Dedifferentiated amniotic fluid mesenchymal stem cell (primary cell): ENCODE results near the gene TFB1M.
"Not testable (repeated sequence)": the region's sequence is repeated elsewhere in the genome, so short reads cannot be mapped to it uniquely, and the experiment has no call there.

Experiments
- DNase-seq: peaks from one replicate; pipeline ENCODE4 v3.0.0-alpha.2; 2016; ENCODE audit errors: extremely low spot score

TFB1M gene

DNA sequence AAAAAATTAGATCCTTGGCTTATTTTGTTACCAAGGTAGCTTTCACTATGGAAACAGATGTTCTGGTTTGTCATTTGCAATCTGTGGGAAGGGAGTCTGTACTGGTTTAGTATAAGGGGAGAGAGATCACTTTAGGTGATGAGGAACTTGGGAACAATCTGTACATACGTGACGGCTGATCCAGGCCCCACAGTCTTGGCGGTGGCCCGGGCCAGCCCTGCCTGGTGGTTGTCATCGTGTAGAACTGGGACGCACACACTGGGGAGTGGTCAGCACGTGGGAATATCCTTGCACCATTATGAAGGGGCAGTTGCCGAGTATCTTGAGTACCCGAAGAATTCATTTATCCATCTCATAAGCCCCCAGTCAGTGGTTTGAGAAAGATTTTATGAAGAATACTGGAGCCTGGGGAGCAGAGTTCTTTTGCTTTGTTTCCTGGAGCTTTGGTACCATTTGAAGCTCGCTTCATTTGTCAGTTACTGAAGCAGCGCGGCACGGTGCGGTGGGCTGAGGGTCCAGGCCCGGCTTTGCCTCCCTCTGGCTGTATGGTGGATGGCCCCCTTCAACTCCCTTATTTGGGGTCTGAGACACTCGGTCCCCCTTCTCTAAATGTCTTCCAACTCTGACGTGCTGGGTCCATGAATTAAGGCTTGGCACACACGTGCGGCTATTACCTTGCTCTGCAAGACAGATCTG is 73.2 kb downstream of the TFB1M start:
- no peak for DNase-seq

DNA sequence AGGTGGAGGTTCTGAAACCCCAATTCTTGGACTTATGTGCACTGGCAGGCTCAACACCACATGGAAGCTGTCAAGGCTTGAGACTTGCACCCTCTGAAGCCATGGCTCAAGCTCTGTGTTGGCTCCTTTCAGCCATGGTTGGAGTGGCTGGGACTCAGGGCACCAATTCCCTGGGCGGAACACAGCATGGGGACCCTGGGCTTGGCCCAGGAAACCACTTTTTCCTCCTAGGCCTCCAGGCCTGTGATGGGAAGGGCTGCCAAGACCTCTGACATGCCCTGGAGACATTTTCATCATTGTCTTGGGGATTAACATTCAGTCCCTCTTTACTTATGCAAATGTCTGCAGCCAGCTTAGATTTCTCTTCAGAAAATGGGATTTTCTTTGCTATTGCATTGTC is 76.7 kb downstream of the TFB1M start:
- no peak for DNase-seq

DNA sequence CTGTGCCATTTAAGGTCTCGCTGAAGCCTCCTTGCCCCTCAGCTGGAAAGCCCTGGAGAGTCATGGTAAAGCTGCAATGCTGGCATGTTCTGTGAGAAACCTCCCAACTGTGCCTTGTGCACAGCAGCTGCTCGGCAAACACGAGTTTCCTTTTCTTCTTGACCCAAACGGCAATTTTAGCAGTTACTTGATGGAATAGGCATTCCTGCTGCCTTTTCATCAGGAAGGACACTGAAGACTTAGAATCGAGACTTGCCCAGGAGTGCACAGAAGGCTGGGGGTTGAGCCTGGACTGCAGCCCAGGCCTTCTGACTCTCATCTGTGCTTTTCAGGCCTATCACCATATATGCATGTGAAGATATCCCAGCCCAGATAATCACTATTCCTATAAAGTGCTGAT is 79.2 kb downstream of the TFB1M start:
- DNase-seq: no peak

DNA sequence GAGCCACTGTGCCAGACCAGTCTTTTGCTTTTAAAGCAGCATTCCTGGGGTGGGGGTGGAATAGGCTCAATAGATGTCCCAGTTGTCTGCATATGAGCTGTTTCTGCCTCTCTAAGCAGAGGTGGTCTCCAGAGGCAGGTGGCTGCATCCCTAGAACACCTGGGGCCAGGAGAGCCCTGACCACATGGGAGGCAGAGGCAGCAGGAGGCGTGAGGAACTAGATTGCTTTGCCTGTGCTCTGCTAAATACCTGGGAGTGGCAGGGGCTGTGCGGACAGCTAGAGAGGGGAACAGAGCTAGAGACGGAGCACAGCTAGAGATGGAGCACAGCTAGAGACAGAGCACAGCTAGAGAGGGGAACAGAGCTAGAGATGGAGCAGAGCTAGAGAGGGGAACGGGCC is 79.6 kb downstream of the TFB1M start:
- no peak for DNase-seq

DNA sequence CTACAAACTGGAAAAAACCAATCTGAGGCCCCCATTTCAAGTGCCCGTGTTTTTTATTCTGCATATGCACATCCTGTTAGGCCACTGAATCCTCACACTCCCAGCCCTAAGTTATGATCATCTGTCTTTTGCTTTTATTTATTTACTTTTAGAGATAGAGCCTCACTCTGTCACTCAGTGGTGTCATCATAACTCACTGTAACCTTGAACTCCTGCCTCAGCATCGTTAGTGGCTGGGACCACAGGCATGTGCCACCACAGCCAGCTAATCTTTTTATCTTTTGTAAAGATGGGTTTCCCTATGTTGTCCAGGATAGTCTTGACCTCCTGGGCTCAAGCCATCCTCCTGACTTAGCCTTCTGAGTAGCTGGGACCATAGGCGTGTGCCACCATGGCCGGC is 80.1 kb downstream of the TFB1M start:
- DNase-seq: no peak

DNA sequence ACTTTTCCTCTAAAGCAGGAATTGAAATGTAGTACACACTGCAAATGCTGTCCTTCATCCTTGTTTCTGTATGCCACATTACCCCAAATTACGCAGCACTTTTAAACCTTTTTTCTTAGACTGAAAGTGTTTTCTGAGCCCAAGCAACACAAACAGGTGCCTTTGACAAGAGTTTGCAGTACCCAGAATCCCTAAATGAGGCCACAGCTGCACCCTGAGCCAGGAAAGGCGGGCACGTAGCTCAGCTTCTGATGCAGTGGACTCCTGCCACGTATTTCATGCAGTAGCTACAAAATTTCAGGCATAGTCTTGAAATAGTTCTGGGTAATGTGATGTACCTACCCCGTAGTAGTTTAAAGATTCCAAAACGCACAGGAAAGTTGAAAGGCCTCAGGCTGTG is 81.4 kb downstream of the TFB1M start:
- DNase-seq: no peak

DNA sequence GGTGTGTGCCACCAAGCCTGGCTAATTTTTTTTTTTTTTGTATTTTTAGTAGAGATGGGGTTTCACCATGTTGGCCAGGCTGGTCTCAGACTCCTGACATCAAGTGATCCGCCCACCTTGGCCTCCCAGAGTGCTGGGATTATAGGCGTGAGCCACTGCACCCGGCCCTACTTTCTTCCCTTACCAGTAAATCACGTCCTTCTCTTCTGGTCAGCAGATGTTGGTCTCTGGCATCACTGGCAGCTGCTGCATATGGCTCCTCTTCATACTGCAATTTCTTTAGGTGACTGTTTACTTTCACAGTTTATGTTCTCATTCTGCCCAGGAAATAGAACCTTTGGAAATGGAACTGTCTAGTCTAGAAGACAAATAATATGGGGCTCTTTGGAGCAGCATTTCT is 83.3 kb downstream of the TFB1M start:
- not testable (repeated sequence) for DNase-seq

DNA sequence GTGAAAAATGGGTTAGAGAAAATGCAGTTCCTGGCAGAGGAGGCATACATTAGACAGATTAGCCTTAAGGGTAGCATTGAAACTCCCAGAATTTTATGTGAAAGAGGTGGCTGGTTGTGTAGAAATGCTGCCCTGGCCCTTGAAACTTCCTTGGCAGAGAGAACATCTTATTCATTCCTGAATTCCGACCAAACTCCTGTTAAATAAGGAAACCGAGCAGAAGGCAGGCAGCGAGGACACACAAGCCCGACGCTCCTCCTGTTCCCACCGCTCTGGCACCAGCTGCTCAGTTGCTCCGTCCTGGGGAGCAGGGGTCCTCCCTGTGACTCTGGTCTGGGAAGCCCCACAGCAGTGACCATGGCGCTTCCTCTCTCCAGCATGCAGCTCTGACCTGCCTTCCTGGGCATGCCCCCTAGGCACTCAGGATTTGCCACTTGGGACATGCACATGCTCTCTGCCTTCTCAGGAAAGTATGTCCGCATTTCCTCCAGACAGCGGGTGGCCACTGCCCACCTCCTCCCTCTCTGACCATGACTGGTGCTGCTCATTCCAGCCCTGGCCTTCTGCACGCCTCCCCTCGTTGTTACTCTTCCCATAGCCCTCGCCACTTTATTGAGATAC is 85.6 kb downstream of the TFB1M start:
- DNase-seq: no peak

DNA sequence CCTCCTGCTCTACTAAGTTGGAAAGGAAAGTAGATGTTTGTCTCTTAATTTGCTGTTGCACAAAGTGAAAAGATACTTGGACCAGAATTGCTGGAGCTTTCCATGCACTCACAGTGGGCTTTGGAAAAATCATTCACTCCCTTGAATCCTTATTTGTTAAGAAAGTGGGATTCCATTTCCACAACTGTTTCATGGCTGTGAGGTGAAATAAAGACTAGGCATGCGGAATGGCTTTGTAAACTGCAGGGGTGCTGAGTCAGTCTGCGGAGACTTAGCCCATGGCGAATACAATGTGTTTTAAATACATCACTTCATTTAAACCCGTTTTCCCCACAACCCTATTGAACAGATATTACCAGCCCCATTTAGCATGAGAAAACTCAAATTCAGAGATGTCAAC is 87.2 kb downstream of the TFB1M start:
- no peak for DNase-seq

DNA sequence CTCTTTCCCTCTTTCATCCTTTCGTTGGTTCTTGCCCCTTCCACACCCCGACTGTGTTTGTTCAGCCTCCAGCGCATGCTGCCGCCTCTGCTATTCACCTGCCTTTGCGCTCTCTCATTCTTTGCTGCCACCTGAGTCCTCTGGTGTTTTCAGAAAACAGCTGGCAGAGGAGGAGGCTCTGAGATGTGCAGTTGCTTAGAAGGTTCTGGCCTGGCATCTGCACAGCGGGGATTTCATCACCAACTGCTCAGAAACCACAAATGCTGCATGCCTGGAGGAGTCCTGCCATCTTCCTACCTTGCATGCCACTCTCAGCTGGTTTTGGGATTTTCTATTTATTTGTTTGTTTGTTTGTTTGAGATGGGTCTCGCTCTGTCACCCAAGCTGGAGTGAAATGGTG is 89.7 kb downstream of the TFB1M start:
- no peak for DNase-seq

DNA sequence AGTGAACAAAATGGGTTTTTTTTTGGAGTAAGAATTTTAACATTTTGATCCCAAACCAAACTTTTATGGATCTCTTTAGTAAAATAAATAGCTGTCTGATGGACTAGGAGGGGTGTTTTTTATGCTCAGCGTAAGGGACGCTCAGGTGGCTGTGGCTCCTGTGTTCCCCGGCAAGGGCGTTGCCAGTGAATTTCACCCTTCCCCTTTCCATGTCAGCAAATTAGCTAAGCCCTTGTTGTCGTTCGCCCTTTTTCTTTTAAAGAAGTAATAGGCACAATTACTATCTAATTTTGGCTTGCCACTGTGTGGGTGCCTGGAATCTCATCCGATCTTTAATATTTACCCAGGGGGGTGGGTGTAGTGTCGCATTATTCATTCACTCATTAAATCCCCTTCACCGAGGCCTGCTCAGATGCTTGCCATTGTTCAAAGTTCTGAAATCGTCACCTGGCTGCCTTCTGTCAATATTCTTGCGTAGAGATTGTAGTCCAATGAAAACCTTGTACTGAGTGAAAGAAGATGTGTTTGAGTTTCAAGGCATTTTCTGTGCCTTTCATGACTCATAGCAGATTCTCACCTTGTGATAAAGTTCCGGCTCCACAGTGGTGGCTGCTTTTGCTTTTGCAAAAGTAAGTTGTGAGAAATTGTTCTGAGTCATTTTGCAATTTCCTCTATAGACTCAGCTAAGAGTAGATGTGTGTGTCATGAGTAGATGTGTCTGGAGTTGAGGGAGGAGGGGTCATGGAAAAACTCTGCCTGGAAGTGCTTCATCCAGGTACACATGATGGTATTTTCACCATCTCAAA is 90.4 kb downstream of the TFB1M start:
- DNase-seq: peak; percentile 26

DNA sequence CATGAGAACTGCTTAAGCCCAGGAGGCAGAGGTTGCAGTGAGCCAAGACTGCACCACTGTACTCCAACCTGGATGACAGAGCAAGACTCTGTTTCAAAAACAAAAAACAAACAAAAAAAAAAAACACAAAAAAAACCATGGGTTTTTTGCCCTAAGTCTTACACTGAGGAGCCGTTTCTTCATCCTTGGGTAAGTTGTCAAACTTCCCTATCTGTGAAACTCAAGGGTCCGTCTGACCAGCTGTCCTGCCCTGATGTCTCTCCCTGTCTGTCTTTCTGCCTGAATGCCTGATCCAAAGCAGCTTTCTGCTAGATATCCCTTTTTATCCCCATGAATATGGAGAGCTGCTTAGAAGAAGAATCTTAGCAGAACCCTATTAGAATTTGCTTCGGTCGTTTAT is 91.8 kb downstream of the TFB1M start:
- DNase-seq: no peak

DNA sequence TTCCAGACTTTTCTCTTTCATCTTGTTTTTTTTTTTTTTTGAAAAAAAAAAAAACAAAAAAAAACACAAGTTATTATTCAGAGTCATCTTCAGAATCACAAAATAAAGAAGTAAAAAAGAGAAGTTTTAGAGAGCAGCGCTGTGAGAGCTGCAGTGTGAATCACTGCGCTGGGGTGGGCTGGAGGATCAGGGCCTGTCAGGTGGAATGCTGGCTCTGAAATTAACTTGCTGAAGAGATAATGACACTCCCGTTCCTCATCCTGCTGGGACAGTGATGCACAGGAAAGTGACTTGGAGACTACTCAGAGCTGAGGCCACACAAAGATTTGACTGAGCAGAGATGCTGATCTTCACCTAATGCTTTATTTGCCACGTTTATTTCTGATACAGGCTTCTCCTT is 93.2 kb downstream of the TFB1M start:
- DNase-seq: no peak

DNA sequence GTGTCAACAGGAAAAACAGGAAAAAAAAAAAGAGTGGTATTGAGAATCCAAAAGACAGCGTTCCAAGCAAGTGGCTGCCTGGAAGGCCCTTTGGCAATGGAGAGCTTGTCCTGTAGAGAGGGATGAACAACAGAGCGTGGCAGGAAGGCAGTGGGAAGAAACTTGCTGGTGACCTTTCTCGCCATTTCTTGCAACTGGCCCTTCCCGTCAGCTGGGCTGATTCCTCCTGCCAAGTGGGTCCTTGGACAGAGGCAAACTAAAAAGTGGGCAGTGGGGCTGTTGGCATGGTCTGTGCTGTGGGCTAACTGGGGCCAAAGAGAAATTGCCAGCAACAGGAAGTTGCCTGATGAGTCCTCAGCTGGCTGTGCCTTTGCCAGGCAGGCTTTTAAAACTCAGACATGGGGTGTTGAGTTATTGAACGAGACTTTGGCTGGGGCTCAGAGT is 94.4 kb downstream of the TFB1M start:
- no peak for DNase-seq

DNA sequence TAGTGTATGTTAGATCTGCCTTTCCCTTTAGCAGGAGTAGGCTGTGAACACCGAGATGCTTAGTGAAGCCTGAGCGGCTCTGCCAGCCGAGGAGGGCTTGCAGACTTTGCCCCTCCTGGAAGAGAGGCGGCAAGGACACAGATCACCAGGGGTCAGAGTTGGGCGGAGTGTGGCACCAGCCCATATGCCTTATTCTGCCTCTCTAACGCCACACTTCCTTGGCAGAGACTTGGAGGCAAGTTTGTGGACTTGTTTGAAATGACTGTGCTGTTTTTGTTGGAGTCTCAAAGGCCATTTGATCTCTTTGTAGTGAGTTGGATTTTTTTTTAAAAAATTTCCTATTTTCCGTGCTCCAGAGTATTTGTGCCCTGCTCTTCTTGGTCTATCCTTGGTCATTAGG is 95.0 kb downstream of the TFB1M start:
- no peak for DNase-seq

DNA sequence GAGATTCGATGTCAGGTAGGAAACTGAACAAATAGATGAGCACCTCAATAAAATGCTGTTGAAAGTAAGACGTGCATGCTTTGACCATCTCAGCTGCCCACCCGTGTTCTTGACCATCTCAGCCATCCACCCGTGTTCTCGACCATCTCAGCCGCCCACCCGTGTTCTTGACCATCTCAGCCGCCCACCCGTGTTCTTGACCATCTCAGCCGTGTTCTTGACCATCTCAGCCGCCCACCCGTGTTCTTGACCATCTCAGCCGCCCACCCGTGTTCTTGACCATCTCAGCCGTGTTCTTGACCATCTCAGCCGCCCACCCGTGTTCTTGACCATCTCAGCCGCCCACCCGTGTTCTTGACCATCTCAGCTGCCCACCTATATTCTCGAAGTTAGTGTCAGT is 95.6 kb downstream of the TFB1M start:
- DNase-seq: not testable (repeated sequence)

DNA sequence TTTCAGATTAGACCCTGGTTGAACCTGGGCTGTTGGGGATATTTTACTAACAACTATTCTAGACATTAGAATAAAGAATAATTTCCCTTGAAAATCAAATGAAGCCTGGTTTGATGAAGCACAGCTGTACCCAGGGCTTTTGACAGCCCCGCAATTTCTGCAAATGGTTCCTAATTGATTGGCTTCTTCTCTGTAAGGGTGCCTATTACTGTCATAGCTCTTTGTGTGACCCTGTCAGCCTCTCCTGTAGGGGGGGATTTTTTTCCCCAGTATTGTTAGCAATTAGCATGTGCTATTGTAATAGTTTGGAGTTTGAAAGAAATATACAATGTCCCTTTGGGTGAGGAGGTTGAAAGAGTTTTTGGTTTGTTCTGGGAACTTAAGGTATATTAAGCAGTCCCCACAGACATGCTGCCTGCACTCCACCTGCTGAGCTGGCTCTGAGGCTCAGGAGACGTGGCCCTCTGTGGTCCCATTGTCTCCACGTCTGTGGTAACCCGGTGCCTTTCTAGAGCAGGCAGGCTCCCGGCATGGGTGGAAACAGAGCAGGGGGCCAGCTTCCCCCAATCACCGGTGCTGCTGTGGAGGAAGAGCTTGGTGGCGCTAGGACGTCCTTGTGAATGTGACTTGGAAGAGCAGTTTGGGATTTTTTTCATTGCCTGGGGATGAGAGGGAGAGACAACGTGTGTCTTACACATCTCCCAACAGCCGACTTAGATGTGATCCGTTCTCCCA is 97.8 kb downstream of the TFB1M start:
- no peak for DNase-seq

DNA sequence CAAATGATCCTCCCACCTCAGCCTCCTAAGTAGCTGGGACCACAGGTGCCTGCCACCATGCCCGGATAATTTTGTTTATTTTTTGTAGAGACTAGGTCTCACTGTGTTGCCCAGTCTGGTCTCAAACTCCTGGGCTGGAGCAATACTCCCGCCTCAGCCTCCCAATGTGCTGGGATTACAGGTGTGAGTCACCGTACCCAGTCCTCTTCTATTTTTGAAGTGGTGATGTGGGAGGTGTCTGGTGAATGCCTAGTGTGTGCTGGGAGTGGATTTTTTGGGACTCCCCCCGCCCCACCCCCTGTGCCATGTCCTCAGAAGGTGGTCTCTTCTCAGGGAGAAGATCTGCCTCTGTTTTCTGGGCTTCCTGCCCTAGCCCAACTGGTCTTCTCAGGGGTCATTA is 98.4 kb downstream of the TFB1M start:
- no peak for DNase-seq

DNA sequence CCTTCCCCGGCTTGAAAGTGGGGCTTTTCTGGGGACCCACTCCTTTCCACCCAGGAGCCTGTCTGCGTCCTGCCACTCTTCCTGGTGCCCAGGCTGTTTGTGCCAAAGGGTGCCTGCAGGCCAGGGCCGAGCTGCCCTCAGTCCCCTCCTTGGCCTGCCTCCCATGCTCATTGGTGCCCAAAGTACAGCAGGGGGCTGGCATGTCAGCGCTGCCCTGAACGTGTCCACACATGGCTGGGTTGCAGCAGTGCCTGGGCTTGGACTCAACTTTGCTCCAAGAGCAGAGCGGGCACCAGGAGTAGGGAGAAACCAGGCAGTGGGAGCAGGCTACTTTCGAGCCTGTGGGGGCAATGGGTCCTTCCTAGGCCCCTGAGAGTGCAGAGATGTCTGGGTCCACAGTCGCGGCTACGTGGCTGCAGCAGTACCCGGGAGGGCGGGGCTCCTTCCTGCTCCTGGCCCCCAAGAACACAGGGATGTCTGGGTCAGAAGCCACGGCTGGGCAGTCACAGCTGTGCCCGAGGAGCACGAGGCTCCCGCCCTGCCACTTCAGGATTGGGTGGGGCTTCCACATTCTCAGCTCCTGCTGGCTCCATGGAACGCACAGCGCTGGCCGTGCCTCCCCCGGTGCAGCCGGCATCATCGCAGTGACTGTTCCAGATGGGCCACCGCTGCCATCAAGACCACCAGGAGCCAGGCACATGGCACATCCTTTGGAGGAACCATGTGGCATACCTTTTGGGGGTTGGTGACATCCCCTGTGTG is 100.5 kb downstream of the TFB1M start:
- no peak for DNase-seq

DNA sequence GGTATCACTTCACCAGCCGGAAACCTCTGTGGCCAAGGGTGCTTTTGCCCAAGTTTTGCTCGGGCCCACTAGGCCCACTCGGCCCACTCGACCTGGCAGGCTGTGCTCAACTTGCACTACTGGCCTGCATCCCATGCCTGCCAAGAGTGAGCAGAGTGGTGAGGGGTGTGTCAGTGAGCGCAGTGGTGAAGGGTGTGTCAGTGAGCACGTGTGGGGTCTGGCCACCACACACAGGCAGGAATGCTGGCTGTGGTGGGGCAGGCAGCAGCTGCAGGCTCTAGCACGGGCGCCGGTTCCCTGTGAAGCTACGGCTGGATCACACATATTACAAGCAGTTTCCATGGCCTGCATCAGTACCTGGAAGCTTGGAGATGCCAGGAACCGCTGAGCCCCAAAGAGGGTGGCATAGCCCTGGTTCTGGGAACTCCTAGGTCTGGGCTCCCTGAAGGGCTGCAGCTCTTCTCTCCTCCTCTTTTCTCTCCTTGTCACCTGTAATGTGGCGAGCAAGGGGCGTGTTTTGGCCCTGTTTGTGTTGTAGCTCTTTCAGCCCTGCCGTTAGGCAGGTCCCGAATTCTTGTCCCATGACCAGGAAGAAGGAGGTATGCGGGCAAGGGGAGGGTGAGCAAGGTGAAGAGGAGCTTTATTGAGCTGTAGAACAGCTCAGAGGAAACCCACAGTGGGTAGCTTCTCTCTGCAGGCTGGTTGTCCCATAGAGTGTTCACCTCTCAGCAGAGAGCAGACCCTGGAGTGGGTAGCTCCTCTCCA is 101.5 kb downstream of the TFB1M start:
- no peak for DNase-seq

DNA sequence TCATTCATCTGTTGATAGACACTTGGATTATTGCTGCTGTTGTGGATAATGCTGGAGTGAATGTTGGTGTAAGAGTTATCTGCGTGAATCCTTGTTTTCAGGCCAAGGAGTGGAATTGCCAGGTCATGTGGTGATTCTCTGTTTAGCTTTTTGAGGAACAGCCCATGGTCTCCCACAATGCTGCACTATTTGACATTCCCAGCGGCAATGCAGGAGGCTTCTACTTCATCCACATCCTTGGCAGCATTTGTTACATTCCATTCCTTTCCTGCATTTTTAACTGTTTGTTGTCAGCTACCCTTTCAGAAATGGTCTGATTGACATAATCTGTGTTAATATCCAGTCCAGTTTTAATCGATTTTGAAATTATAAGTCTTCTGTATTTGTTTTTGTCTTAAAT is 102.2 kb downstream of the TFB1M start:
- DNase-seq: no peak
